Muscle of leg (tissue), 11 donors: ENCODE measurements around the gene SLC12A7. TPM values are rescaled to one million over a fixed set of nuclear protein-coding genes. Genes with fewer than 3 reads are reported as not detected.

Source experiments
- DNase-seq: peaks from one replicate; pipeline ENCODE4 v3.0.0; 2013
- H3K27ac ChIP-seq: one replicate; pipeline ENCODE4 v1.5.1; 2013; ENCODE audit warnings: mild to moderate bottlenecking, low read length, control low read depth
- H3K27me3 ChIP-seq: one replicate; pipeline ENCODE4 v1.6.1; 2013; ENCODE audit warnings: low read length; ENCODE audit not compliant: control insufficient read depth, insufficient read depth
- H3K36me3 ChIP-seq: one replicate; pipeline ENCODE4 v1.6.1; 2013; ENCODE audit warnings: low read length; ENCODE audit not compliant: control insufficient read depth, insufficient read depth
- H3K4me1 ChIP-seq: one replicate; pipeline ENCODE4 v1.6.1; 2013; ENCODE audit warnings: low read length; ENCODE audit not compliant: control insufficient read depth, insufficient read depth
- H3K4me3 ChIP-seq: one replicate; pipeline ENCODE4 v1.5.1; 2013; ENCODE audit warnings: low read length, control low read depth
- H3K9me3 ChIP-seq: replicated peaks from 2 replicates; pipeline ENCODE4 v1.6.1; 2013; ENCODE audit warnings: low read depth, low read length; ENCODE audit not compliant: control insufficient read depth
- WGBS: methylation state at CpG from one replicate; pipeline ENCODE4 v1.1.5; 2013; ENCODE audit warnings: missing lambda C conversion rate; ENCODE audit not compliant: insufficient coverage; 5-methylcytosine and 5-hydroxymethylcytosine counted together
- polyA plus RNA-seq, 8 donors: library from polyadenylated mRNA; unstranded; fragments of 120-200 nt; gene quantifications; one replicate each; pipeline versions ENCODE4 v1.2.1 to v1.2.3, GENCODE V29; 2013; ENCODE audit warnings: inconsistent platforms in 1 of 8, low replicate concordance in 1 of 8; ENCODE audit not compliant: insufficient read length in 8 of 8, insufficient read depth in 1 of 8
- total RNA-seq: library from RNA; stranded (reverse); fragments of 120-200 nt; gene quantifications from one replicate; pipeline ENCODE4 v1.2.4, GENCODE V29; 2013

The SLC12A7 gene
- total and polyA plus RNA-seq, 9 donors = 5.5 to 12.5 (median 10.8) TPM

GRCh38 chr5:1079486-1079885 lies 32.4 kb downstream of the SLC12A7 start:
- peaks cover 30% of the 10 kb centered on the region for H3K36me3 ChIP-seq
- H3K9me3 ChIP-seq = no peaks in the 10 kb centered on the region
- H3K4me1 ChIP-seq = peaks cover 6% of the 10 kb centered on the region
- 87% methylated on average over 18 of the region's 18 CpGs for WGBS
- H3K27me3 ChIP-seq = peaks cover 2% of the 10 kb centered on the region
- DNase-seq = no peak
- H3K27ac ChIP-seq = no peak overlapping the region
- no peak overlapping the region for H3K4me3 ChIP-seq

GRCh38 chr5:1078851-1079250 lies 33.0 kb downstream of the SLC12A7 start:
- WGBS = 91% methylated on average over 21 of the region's 23 CpGs
- Histone ChIP-seq H3K27me3 (peaks cover 2% of the 10 kb centered on the region), H3K4me3 (no peak overlapping the region), H3K36me3 (peaks cover 26% of the 10 kb centered on the region), H3K27ac (no peak overlapping the region), H3K9me3 (no peaks in the 10 kb centered on the region), H3K4me1 (peaks cover 6% of the 10 kb centered on the region)
- DNase-seq = no peak

GRCh38 chr5:1078206-1078605 lies 33.7 kb downstream of the SLC12A7 start:
- Histone ChIP-seq H3K9me3 (no peaks in the 10 kb centered on the region), H3K4me1 (peaks cover 6% of the 10 kb centered on the region), H3K36me3 (peaks cover 24% of the 10 kb centered on the region), H3K27ac (no peak overlapping the region), H3K4me3 (no peak overlapping the region), H3K27me3 (peaks cover 2% of the 10 kb centered on the region)
- DNase-seq = no peak
- 85% methylated on average over 13 of the region's 13 CpGs for WGBS

GRCh38 chr5:1077491-1078020 lies 34.3 kb downstream of the SLC12A7 start:
- no peaks in the 10 kb centered on the region for H3K9me3 ChIP-seq
- no peak for DNase-seq
- 93% methylated on average over 20 of the region's 27 CpGs for WGBS
- peaks cover 2% of the 10 kb centered on the region for H3K27me3 ChIP-seq
- peaks cover 6% of the 10 kb centered on the region for H3K4me1 ChIP-seq
- H3K4me3 ChIP-seq = no peak overlapping the region
- H3K27ac ChIP-seq = no peak overlapping the region
- peaks cover 22% of the 10 kb centered on the region for H3K36me3 ChIP-seq

- DNase-seq = no peak
- WGBS = 91% methylated on average over 19 of the region's 19 CpGs
- no peak overlapping the region for H3K27ac ChIP-seq
- H3K27me3 ChIP-seq = peaks cover 2% of the 10 kb centered on the region
- peaks cover 6% of the 10 kb centered on the region for H3K4me1 ChIP-seq
- H3K4me3 ChIP-seq = no peak overlapping the region
- peaks cover 22% of the 10 kb centered on the region for H3K36me3 ChIP-seq
- no peaks in the 10 kb centered on the region for H3K9me3 ChIP-seq
Measured at GRCh38 chr5:1077026-1077425, 34.8 kb downstream of the SLC12A7 start.

- Histone ChIP-seq H3K27me3 (no peaks in the 10 kb centered on the region), H3K27ac (no peak overlapping the region), H3K4me1 (peaks cover 6% of the 10 kb centered on the region), H3K4me3 (no peak overlapping the region), H3K36me3 (peaks cover 22% of the 10 kb centered on the region), H3K9me3 (no peaks in the 10 kb centered on the region)
- no peak for DNase-seq
- 87% methylated on average over 17 of the region's 17 CpGs for WGBS
Measured at GRCh38 chr5:1076406-1076805, 35.5 kb downstream of the SLC12A7 start.

GRCh38 chr5:1075931-1076330 lies 35.9 kb downstream of the SLC12A7 start:
- 95% methylated on average over 17 of the region's 17 CpGs for WGBS
- Histone ChIP-seq H3K36me3 (peaks cover 22% of the 10 kb centered on the region), H3K9me3 (no peaks in the 10 kb centered on the region), H3K4me3 (no peak overlapping the region), H3K4me1 (peaks cover 6% of the 10 kb centered on the region), H3K27ac (no peak overlapping the region), H3K27me3 (no peaks in the 10 kb centered on the region)
- no peak for DNase-seq

- DNase-seq = no peak
- 83% methylated on average over 7 of the region's 10 CpGs for WGBS
- H3K36me3 ChIP-seq = peaks cover 22% of the 10 kb centered on the region
Measured at GRCh38 chr5:1075555-1075881, 36.3 kb downstream of the SLC12A7 start.

GRCh38 chr5:1074816-1075554 lies 36.9 kb downstream of the SLC12A7 start:
- 79% methylated on average over 30 of the region's 40 CpGs for WGBS

More at GRCh38 chr5:1075555-1075881, 36.3 kb downstream of the SLC12A7 start:
- Histone ChIP-seq H3K27ac (no peak overlapping the region), H3K9me3 (no peaks in the 10 kb centered on the region), H3K27me3 (no peaks in the 10 kb centered on the region), H3K4me3 (no peak overlapping the region), H3K4me1 (peaks cover 3% of the 10 kb centered on the region)

GRCh38 chr5:1074226-1074625 lies 37.6 kb downstream of the SLC12A7 start:
- Histone ChIP-seq H3K9me3 (no peaks in the 10 kb centered on the region), H3K36me3 (peaks cover 20% of the 10 kb centered on the region), H3K27ac (no peak overlapping the region), H3K27me3 (no peaks in the 10 kb centered on the region), H3K4me1 (no peaks in the 10 kb centered on the region), H3K4me3 (no peak overlapping the region)
- WGBS = 86% methylated on average over 12 of the region's 18 CpGs
- no peak for DNase-seq

More at GRCh38 chr5:1074816-1075554, 36.9 kb downstream of the SLC12A7 start:
- H3K27ac ChIP-seq = no peak overlapping the region
- peaks cover 22% of the 10 kb centered on the region for H3K36me3 ChIP-seq
- no peaks in the 10 kb centered on the region for H3K4me1 ChIP-seq
- H3K4me3 ChIP-seq = no peak overlapping the region
- H3K27me3 ChIP-seq = no peaks in the 10 kb centered on the region
- no peak for DNase-seq
- H3K9me3 ChIP-seq = no peaks in the 10 kb centered on the region
